PC-9 (cell line): ENCODE data around the gene MYH15. TPM values are rescaled to one million over a fixed set of nuclear protein-coding genes. Genes with fewer than 3 reads are reported as not detected.

Experiments
- BruUV-seq: library from RNA; stranded (reverse); fragments of 400-500 nt; replicated peaks from 2 replicates; lab custom pipeline; 2021; lab: Mats Ljungman, UMichigan
- CTCF ChIA-PET: fragments of 300-600 bp; sonication (Branson Sonifier 250); formaldehyde crosslinking; loops from one replicate; lab custom pipeline; 2022; ENCODE audit warnings: antibody characterized with exemption; lab: Charles Lee
- POLR2A ChIA-PET: fragments of 300-600 bp; sonication (Branson Sonifier 250); formaldehyde crosslinking; loops from one replicate; lab custom pipeline; 2022; ENCODE audit warnings: antibody characterized with exemption; ENCODE audit not compliant: unreplicated experiment; lab: Charles Lee
- DNase-seq, 2 experiments: peaks; one replicate each; pipeline versions ENCODE4 v3.0.0 to v3.0.0-alpha.2; 2015 to 2022; ENCODE audit warnings: mixed read lengths in 1 of 2
- H2AFZ ChIP-seq: fragments of 200-600 bp; sonication (generic); 2 replicates; pipeline ENCODE4 v1.8.1; 2017; ENCODE audit warnings: antibody characterized with exemption
- H3F3A ChIP-seq: fragments of 200-600 bp; sonication (generic); 2 replicates; pipeline ENCODE4 v1.8.1; 2017; ENCODE audit warnings: antibody characterized with exemption, mild to moderate bottlenecking, low read depth; ENCODE audit not compliant: insufficient read depth
- H3K27ac ChIP-seq: fragments of 200-600 bp; sonication (generic); 2 replicates; pipeline ENCODE4 v1.6.1; 2016; ENCODE audit warnings: mixed run types
- H3K27me3 ChIP-seq: fragments of 200-600 bp; sonication (generic); 2 replicates; pipeline ENCODE4 v1.6.1; 2016; ENCODE audit warnings: low read depth, mixed run types; ENCODE audit not compliant: insufficient read depth
- H3K36me3 ChIP-seq: fragments of 200-600 bp; sonication (generic); 2 replicates; pipeline ENCODE4 v1.6.1; 2016; ENCODE audit warnings: low read depth, mixed run types
- H3K4me1 ChIP-seq: fragments of 200-600 bp; sonication (generic); replicated peaks from 2 replicates; pipeline ENCODE4 v1.6.1; 2016; ENCODE audit warnings: mixed run types; ENCODE audit not compliant: insufficient read depth
- H3K4me2 ChIP-seq: fragments of 200-600 bp; sonication (generic); 2 replicates; pipeline ENCODE4 v1.6.1; 2017; ENCODE audit warnings: mixed run types
- H3K4me3 ChIP-seq: fragments of 200-600 bp; sonication (generic); 2 replicates; pipeline ENCODE4 v1.6.1; 2016; ENCODE audit warnings: mixed run types
- H3K79me2 ChIP-seq: fragments of 200-600 bp; sonication (generic); 2 replicates; pipeline ENCODE4 v1.6.1; 2017; ENCODE audit warnings: low read depth, mixed run types
- H3K9me2 ChIP-seq: fragments of 200-600 bp; sonication (generic); 2 replicates; pipeline ENCODE4 v1.8.1; 2017; ENCODE audit warnings: mild to moderate bottlenecking; ENCODE audit not compliant: insufficient read depth
- H3K9me3 ChIP-seq: fragments of 200-600 bp; sonication (generic); 2 replicates; pipeline ENCODE4 v1.8.1; 2016; ENCODE audit warnings: low read depth; ENCODE audit not compliant: insufficient read depth
- H4K20me1 ChIP-seq: fragments of 200-600 bp; sonication (generic); 2 replicates; pipeline ENCODE4 v1.8.1; 2017; ENCODE audit not compliant: insufficient read depth
- EZH2 ChIP-seq: fragments of 200-600 bp; sonication (generic); IDR thresholded peaks from 2 replicates; pipeline ENCODE4 v1.8.0; 2017; ENCODE audit warnings: antibody characterized with exemption, low read depth
- intact Hi-C: fragments of 100-400 bp; cut with micrococcal nuclease; formaldehyde crosslinking; loops from one replicate; pipeline ENCODE4 v1.10.0; 2022; ENCODE audit not compliant: unreplicated experiment
- total RNA-seq: library from RNA; stranded (reverse); gene quantifications from 2 replicates; pipeline ENCODE4 v1.2.3, GENCODE V29; 2021
- TF ChIP-seq, protein P1 (sequence below): fragments of 200-600 bp; sonication (generic); conservative IDR thresholded peaks from 2 replicates; pipeline ENCODE4 v1.6.1; 2017; ENCODE audit warnings: mixed run types, antibody characterized with exemption, mild to moderate bottlenecking, moderate library complexity

Gene MYH15
- total RNA-seq, 1 experiment from 2014 or later, result 2.3 TPM

DNA sequence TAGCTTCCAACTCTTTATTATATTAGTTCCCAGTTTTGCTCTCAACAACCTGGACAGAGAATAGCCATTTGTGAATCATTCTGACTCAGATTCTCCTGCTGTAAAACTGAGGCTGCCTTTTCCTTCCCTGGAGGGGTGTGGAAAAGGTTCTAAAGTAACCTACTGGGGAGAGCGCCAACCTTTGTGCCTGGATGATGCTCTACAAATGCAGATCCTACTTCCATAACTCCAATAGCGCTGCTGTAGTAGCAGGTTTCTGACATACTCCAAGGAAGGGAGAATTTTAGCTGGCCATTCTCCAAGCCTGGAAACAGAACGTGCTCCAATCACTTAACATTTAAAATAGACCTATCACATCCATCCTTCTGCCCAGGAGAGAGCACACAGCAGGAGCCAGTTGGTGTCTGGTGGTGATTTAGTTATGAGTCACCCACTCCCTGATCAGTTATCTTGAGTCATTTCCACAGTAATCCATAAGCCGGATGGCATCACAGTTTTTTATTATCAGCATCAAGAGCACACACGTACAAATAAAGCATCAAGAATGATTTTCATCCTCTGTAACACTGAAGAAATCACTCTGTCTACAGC lies 38.3 kb downstream of the MYH15 start:
- POLR2A ChIA-PET, result no interaction called here
- CTCF ChIA-PET, result no interaction called here
- H3K36me3 ChIP-seq, result no peaks in the 10 kb centered on the region
- peak overlapping the region; percentile 85 for H3K27ac ChIP-seq
- peaks cover 33% of the 10 kb centered on the region for H3F3A ChIP-seq
- H2AFZ ChIP-seq, result peak overlapping the region; percentile 52
- 0 out of 2 replicates have a peak, but pooled peaks cover 9% of the 10 kb centered on the region for H3K9me3 ChIP-seq
- BruUV-seq, result no TSS peak
- H3K9me2 ChIP-seq, result no peaks in the 10 kb centered on the region
- peak overlapping the region; percentile 3; the same call in 1 of the 2 replicates for H3K4me3 ChIP-seq
- intact Hi-C loops, result loop anchor here (5.0 to 10.0 kb wide), 4 partner anchors 250 to 677 kb away; partner anchors contain the start of gene IFT57
- H4K20me1 ChIP-seq, result no peaks in the 10 kb centered on the region
- no peak for TF ChIP-seq EZH2
- TF ChIP-seq, protein P1, sequence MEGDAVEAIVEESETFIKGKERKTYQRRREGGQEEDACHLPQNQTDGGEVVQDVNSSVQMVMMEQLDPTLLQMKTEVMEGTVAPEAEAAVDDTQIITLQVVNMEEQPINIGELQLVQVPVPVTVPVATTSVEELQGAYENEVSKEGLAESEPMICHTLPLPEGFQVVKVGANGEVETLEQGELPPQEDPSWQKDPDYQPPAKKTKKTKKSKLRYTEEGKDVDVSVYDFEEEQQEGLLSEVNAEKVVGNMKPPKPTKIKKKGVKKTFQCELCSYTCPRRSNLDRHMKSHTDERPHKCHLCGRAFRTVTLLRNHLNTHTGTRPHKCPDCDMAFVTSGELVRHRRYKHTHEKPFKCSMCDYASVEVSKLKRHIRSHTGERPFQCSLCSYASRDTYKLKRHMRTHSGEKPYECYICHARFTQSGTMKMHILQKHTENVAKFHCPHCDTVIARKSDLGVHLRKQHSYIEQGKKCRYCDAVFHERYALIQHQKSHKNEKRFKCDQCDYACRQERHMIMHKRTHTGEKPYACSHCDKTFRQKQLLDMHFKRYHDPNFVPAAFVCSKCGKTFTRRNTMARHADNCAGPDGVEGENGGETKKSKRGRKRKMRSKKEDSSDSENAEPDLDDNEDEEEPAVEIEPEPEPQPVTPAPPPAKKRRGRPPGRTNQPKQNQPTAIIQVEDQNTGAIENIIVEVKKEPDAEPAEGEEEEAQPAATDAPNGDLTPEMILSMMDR, result no peak
- peak; percentile 49 to 94 for DNase-seq
- H3K79me2 ChIP-seq, result no peaks in the 10 kb centered on the region
- H3K4me1 ChIP-seq, result peaks cover 63% of the 10 kb centered on the region
- no peaks in the 10 kb centered on the region for H3K27me3 ChIP-seq
- peak overlapping the region; percentile 53 for H3K4me2 ChIP-seq

DNA sequence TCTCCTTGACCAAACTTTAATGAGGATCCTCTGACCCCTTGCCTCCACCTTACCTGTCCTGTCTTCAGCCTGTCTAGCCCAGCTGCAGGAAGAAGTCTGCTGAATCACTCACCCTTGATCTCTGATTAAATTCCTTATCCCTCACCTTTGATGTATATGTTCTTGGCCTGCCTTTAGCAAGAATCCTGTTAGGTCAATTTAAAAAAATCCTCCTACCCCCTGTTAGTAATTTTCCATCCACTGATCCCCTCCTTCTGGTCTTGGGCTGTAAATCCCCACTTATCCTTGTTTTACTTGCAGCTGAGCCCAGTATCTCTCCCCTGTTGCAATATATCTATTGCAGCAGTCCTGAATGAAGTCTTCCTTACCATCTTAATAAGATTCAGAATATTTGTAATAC lies 39.0 kb downstream of the MYH15 start:
- Histone ChIP-seq H4K20me1 (no peaks in the 10 kb centered on the region), H3K36me3 (no peaks in the 10 kb centered on the region), H2AFZ (peak overlapping the region; percentile 52; the same call in 1 of the 2 replicates), H3K27ac (peak overlapping the region; percentile 85), H3K4me3 (peak overlapping the region; percentile 3; the same call in 1 of the 2 replicates), H3F3A (peaks cover 37% of the 10 kb centered on the region), H3K27me3 (no peaks in the 10 kb centered on the region), H3K79me2 (no peaks in the 10 kb centered on the region), H3K4me2 (peak overlapping the region; percentile 53), H3K9me3 (0 out of 2 replicates have a peak, but pooled peaks cover 9% of the 10 kb centered on the region), H3K4me1 (peaks cover 63% of the 10 kb centered on the region), H3K9me2 (no peaks in the 10 kb centered on the region)
- TF ChIP-seq EZH2, result no peak
- TF ChIP-seq, protein P1, result no peak
- peak; percentile 24 to 86 for DNase-seq
- intact Hi-C loops, result loop anchor here (5.0 to 10.0 kb wide), 4 partner anchors 249 to 677 kb away; partner anchors contain the start of gene IFT57
- BruUV-seq, result TSS peak; percentile 32
- ChIA-PET CTCF (no interaction called here), POLR2A (interaction anchor here (0.8 kb wide), 1 partner anchor 481 kb away, joined by 7 read pairs; no protein-coding TSS in a partner anchor)

- CTCF ChIA-PET, result no interaction called here
- no peak overlapping the region for H3K4me3 ChIP-seq
- H3K27me3 ChIP-seq, result no peaks in the 10 kb centered on the region
- no peaks in the 10 kb centered on the region for H4K20me1 ChIP-seq
- H3K9me2 ChIP-seq, result no peaks in the 10 kb centered on the region
- no peak overlapping the region for H3K4me2 ChIP-seq
- no peaks in the 10 kb centered on the region for H3K36me3 ChIP-seq
- H3K9me3 ChIP-seq, result 0 out of 2 replicates have a peak, but pooled peaks cover 9% of the 10 kb centered on the region
- POLR2A ChIA-PET, result no interaction called here
- no peak for TF ChIP-seq EZH2
- TF ChIP-seq, protein P1, result no peak
- no peak overlapping the region for H3K27ac ChIP-seq
- no TSS peak for BruUV-seq
- no peak overlapping the region for H2AFZ ChIP-seq
- no peak for DNase-seq
- peaks cover 53% of the 10 kb centered on the region for H3K4me1 ChIP-seq
- intact Hi-C loops, result no loop called here
- H3K79me2 ChIP-seq, result no peaks in the 10 kb centered on the region
- H3F3A ChIP-seq, result peaks cover 37% of the 10 kb centered on the region
Measured at GRCh38 chr3:108469126-108469525, 41.3 kb downstream of the MYH15 start.
